ENCODE data around the gene BID.

DNA sequence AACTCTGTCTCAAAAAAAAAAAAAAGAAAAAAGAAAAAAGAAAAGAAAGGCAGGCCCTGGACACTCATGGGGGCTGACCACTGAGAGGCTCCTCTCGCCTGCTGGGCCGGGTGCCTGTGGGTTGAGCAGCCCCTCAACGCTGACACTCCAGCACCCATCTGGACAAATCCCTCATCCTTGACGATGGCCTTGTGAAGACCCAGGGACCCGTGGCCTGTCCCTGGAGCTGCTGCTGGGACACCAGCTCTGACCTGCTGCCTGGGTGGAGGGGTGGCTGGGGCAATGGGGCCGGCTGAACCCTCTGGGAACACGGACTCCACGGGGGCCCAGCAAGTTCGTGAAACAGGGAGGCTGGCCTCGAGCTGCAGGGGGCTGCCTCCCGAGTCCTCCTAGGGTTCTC is 10.5 kb upstream of the BID start:
- TF ChIP-seq POLR2A (IDR thresholded peaks at IDR 0.05) = no peak
- TF ChIP-seq, protein P1, sequence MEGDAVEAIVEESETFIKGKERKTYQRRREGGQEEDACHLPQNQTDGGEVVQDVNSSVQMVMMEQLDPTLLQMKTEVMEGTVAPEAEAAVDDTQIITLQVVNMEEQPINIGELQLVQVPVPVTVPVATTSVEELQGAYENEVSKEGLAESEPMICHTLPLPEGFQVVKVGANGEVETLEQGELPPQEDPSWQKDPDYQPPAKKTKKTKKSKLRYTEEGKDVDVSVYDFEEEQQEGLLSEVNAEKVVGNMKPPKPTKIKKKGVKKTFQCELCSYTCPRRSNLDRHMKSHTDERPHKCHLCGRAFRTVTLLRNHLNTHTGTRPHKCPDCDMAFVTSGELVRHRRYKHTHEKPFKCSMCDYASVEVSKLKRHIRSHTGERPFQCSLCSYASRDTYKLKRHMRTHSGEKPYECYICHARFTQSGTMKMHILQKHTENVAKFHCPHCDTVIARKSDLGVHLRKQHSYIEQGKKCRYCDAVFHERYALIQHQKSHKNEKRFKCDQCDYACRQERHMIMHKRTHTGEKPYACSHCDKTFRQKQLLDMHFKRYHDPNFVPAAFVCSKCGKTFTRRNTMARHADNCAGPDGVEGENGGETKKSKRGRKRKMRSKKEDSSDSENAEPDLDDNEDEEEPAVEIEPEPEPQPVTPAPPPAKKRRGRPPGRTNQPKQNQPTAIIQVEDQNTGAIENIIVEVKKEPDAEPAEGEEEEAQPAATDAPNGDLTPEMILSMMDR (IDR thresholded peaks at IDR 0.05) = no peak
